ENCODE measurements around the gene TMEM52. TPM values are rescaled to one million over a fixed set of nuclear protein-coding genes. Genes with fewer than 3 reads are reported as not detected.

Gene TMEM52
- total RNA-seq = 1.5 TPM in 1 of 2 replicates, not detected in the other
- long read RNA-seq = 0 reads

- H3K9me3 Mint-ChIP-seq (ENCODE audit: unreplicated experiment) = no peaks in the 10 kb centered on the region
- H3K36me3 Mint-ChIP-seq (ENCODE audit: unreplicated experiment) = no peaks in the 10 kb centered on the region
- no peak for DNase-seq (ENCODE audit: extremely low spot score, unreplicated experiment)
- H3K4me3 Mint-ChIP-seq (ENCODE audit: unreplicated experiment) = peak within 1 kb of the TSS; percentile 69
- peak within 1 kb of the TSS; percentile 59 for H3K27ac Mint-ChIP-seq (ENCODE audit: unreplicated experiment)
- TF ChIP-seq CTCF (IDR thresholded peaks at IDR 0.05) = no peak
- no peaks in the 10 kb centered on the region for H3K4me1 Mint-ChIP-seq (ENCODE audit: unreplicated experiment)
- no peaks in the 10 kb centered on the region for H3K27me3 Mint-ChIP-seq (ENCODE audit: unreplicated experiment)
Observed at GRCh38 chr1:1918901-1919303, at the start of gene TMEM52. TMEM52 (minus strand) TSS chr1:1919279; CDS start chr1:1919265, 14 bp downstream.

- Mint-ChIP-seq H3K4me3 (ENCODE audit: unreplicated experiment) (no peak overlapping the region), H3K27ac (ENCODE audit: unreplicated experiment) (no peak overlapping the region), H3K4me1 (ENCODE audit: unreplicated experiment) (no peaks in the 10 kb centered on the region), H3K36me3 (ENCODE audit: unreplicated experiment) (no peaks in the 10 kb centered on the region), H3K27me3 (ENCODE audit: unreplicated experiment) (no peaks in the 10 kb centered on the region), H3K9me3 (ENCODE audit: unreplicated experiment) (no peaks in the 10 kb centered on the region)
- no peak for TF ChIP-seq CTCF (IDR thresholded peaks at IDR 0.05)
- no peak for DNase-seq (ENCODE audit: extremely low spot score, unreplicated experiment)
Observed at GRCh38 chr1:1967879-1968278, 48.8 kb upstream of the TMEM52 start.

- no peak overlapping the region for H3K27ac Mint-ChIP-seq (ENCODE audit: unreplicated experiment)
- no peak for DNase-seq (ENCODE audit: extremely low spot score, unreplicated experiment)
- H3K27me3 Mint-ChIP-seq (ENCODE audit: unreplicated experiment) = peaks cover 6% of the 10 kb centered on the region
- H3K9me3 Mint-ChIP-seq (ENCODE audit: unreplicated experiment) = no peaks in the 10 kb centered on the region
- no peaks in the 10 kb centered on the region for H3K4me1 Mint-ChIP-seq (ENCODE audit: unreplicated experiment)
- TF ChIP-seq CTCF (IDR thresholded peaks at IDR 0.05) = no peak
- no peaks in the 10 kb centered on the region for H3K36me3 Mint-ChIP-seq (ENCODE audit: unreplicated experiment)
- no peak overlapping the region for H3K4me3 Mint-ChIP-seq (ENCODE audit: unreplicated experiment)
Observed at GRCh38 chr1:1967151-1967550, 48.1 kb upstream of the TMEM52 start.

- TF ChIP-seq CTCF (IDR thresholded peaks at IDR 0.05) = no peak
Observed at GRCh38 chr1:1966071-1966740, 47.1 kb upstream of the TMEM52 start.

GRCh38 chr1:1965546-1965945 is 46.5 kb upstream of the TMEM52 start:
- no peak for DNase-seq (ENCODE audit: extremely low spot score, unreplicated experiment)
- H3K27me3 Mint-ChIP-seq (ENCODE audit: unreplicated experiment) = peaks cover 20% of the 10 kb centered on the region
- H3K4me3 Mint-ChIP-seq (ENCODE audit: unreplicated experiment) = no peak overlapping the region
- no peak for TF ChIP-seq CTCF (IDR thresholded peaks at IDR 0.05)
- H3K9me3 Mint-ChIP-seq (ENCODE audit: unreplicated experiment) = no peaks in the 10 kb centered on the region
- H3K36me3 Mint-ChIP-seq (ENCODE audit: unreplicated experiment) = no peaks in the 10 kb centered on the region
- H3K27ac Mint-ChIP-seq (ENCODE audit: unreplicated experiment) = no peak overlapping the region
- no peaks in the 10 kb centered on the region for H3K4me1 Mint-ChIP-seq (ENCODE audit: unreplicated experiment)

More at GRCh38 chr1:1966071-1966740, 47.1 kb upstream of the TMEM52 start:
- Mint-ChIP-seq H3K4me1 (ENCODE audit: unreplicated experiment) (no peaks in the 10 kb centered on the region), H3K27me3 (ENCODE audit: unreplicated experiment) (peaks cover 14% of the 10 kb centered on the region), H3K27ac (ENCODE audit: unreplicated experiment) (no peak overlapping the region), H3K4me3 (ENCODE audit: unreplicated experiment) (no peak overlapping the region), H3K36me3 (ENCODE audit: unreplicated experiment) (no peaks in the 10 kb centered on the region), H3K9me3 (ENCODE audit: unreplicated experiment) (no peaks in the 10 kb centered on the region)
- no peak for DNase-seq (ENCODE audit: extremely low spot score, unreplicated experiment)

All from osteocyte (in vitro differentiated cells).